ACC112 (cell line): Measurements from ENCODE around the gene DOK5.
A peak's percentile ranks its signal among the peaks of the same experiment; 100 is the strongest.

Experiments used
- H2AFZ ChIP-seq: fragments of 200-600 bp; sonication (generic); one replicate; pipeline ENCODE4 v1.6.0; 2017; ENCODE audit warnings: antibody characterized with exemption, low read length; ENCODE audit not compliant: unreplicated experiment
- H3K27ac ChIP-seq: fragments of 200-600 bp; sonication (generic); 2 replicates; pipeline ENCODE4 v1.5.1; 2014; ENCODE audit warnings: low read depth, mild to moderate bottlenecking, antibody characterized with exemption, low read length, moderate library complexity
- H3K27me3 ChIP-seq: fragments of 200-600 bp; sonication (generic); 2 replicates; pipeline ENCODE4 v1.6.1; 2014; ENCODE audit warnings: mild to moderate bottlenecking, antibody characterized with exemption, low read length, moderate library complexity, mixed read lengths; ENCODE audit not compliant: insufficient read depth
- H3K36me3 ChIP-seq: fragments of 200-600 bp; sonication (generic); 2 replicates; pipeline ENCODE4 v1.6.1; 2016; ENCODE audit warnings: mild to moderate bottlenecking, antibody characterized with exemption, low read length, moderate library complexity, mixed read lengths; ENCODE audit not compliant: insufficient read depth
- H3K4me1 ChIP-seq: fragments of 200-600 bp; sonication (generic); one replicate; pipeline ENCODE4 v1.6.1; 2016; ENCODE audit warnings: low read length, mixed read lengths; ENCODE audit not compliant: insufficient read depth, unreplicated experiment, control insufficient read depth
- H3K4me3 ChIP-seq: fragments of 200-600 bp; sonication (generic); 2 replicates; pipeline ENCODE4 v1.5.1; 2014; ENCODE audit warnings: mild to moderate bottlenecking, low read depth, low read length
- H3K79me2 ChIP-seq: fragments of 200-600 bp; sonication (generic); one replicate; pipeline ENCODE4 v1.6.0; 2016; ENCODE audit warnings: low read length; ENCODE audit not compliant: control insufficient read depth, unreplicated experiment, insufficient read depth

The DOK5 gene

DNA sequence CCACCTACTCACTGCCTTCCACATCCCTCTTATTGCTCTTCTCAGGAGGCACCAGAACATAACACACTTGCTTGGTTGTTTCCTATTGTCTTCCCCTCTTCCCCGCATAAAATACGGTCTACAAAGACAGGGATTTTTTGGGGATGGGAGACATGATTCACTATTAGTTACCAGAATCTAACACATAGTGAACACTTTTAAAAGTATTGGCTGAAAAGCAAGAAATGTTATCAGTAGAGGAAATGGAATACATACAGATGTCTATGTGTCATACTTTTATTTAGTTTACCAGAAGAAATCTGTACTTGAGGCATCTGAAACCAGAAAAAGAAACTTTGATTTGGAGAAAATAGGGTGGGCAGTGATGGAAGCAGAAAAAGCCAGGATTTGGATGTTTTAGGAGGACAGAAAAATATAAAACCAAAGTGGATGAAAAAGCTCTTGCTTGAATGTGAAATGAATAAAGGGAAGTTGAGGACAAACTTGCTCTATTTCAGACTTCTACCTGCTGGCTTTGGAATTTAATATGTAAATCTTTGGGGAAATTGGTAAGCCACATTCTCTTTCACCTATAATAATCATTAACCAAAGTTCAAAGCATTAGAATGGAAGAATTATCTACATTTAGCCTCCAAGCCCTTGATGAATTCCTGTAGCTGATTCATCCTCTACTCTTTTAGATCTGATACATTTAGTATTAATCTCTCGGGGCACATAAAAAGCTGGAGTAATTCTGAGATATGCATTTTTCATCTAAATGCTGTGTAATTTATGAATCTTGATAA, 82.6 kb downstream of the DOK5 start:
- H3K27me3 ChIP-seq: no peaks in the 10 kb centered on the region
- H2AFZ ChIP-seq: peak overlapping the region; percentile 28
- H3K27ac ChIP-seq: peak overlapping the region; percentile 62
- H3K79me2 ChIP-seq: no peaks in the 10 kb centered on the region
- H3K36me3 ChIP-seq: no peaks in the 10 kb centered on the region
- peak overlapping the region; percentile 17; the same call in 1 of the 2 replicates for H3K4me3 ChIP-seq
- peaks cover 16% of the 10 kb centered on the region for H3K4me1 ChIP-seq

DNA sequence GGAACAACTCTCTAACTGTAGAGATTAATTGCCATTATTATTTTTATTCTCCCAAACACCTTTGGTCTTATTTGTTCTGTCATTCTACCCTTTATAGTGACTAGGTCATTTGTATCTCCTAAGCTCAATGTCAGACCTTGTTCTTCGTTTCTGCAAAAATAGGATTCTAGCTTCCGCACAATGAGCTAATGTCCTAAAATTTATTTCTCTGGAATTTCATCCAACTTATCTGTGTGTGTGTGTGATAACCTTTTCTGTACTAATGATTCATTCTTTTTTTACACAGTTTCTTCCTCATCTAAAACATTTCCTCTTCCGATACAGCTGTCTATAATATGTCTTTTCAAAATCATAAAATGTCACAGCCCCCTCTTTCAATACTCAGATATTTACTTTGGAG, 84.5 kb downstream of the DOK5 start:
- Histone ChIP-seq H3K79me2 (no peaks in the 10 kb centered on the region), H3K4me3 (no peak overlapping the region), H3K27ac (no peak overlapping the region), H3K4me1 (peaks cover 16% of the 10 kb centered on the region), H3K27me3 (no peaks in the 10 kb centered on the region), H3K36me3 (no peaks in the 10 kb centered on the region), H2AFZ (no peak overlapping the region)

DNA sequence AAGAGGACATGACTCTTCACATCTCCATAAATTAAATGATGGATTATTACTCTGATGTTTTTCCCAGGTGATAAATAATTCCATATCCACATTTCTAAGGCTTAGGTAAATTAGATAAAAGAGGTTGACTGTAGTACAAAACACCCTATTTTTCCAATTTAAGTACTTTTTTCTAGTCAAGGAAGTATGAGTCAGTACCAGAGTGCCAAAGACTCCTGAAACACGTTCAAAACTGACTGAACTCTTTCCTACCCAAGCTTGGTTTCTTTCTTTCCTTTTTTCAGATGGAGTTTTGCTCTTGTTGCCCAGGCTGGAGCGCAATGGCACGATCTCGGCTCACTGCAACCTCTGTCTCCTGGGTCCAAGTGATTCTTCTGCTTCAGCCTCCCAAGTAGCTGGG, 85.0 kb downstream of the DOK5 start:
- H3K4me1 ChIP-seq: peaks cover 16% of the 10 kb centered on the region
- H2AFZ ChIP-seq: no peak overlapping the region
- no peaks in the 10 kb centered on the region for H3K27me3 ChIP-seq
- H3K4me3 ChIP-seq: no peak overlapping the region
- no peak overlapping the region for H3K27ac ChIP-seq
- H3K36me3 ChIP-seq: no peaks in the 10 kb centered on the region
- no peaks in the 10 kb centered on the region for H3K79me2 ChIP-seq

DNA sequence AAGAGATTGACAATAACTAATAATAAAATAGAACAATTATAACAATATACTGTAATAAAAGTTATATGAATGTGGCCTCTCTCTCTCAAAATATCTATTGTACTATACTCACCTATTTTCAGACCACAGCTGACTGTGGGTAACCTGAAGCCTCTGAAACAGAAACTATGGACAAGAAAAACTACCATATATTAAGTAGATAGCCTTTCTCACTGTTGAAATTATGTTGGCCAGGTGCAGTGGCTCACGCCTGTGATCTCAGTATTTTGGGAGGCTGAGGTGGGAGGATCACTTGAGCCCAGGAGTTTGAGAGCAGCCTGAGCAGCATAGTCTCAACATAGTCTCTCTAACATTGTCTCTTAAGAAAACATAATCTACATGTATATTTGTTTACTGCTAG, 89.9 kb downstream of the DOK5 start:
- no peaks in the 10 kb centered on the region for H3K4me1 ChIP-seq
- H3K36me3 ChIP-seq: no peaks in the 10 kb centered on the region
- H3K4me3 ChIP-seq: no peak overlapping the region
- no peaks in the 10 kb centered on the region for H3K27me3 ChIP-seq
- H2AFZ ChIP-seq: no peak overlapping the region
- H3K79me2 ChIP-seq: no peaks in the 10 kb centered on the region
- H3K27ac ChIP-seq: no peak overlapping the region

DNA sequence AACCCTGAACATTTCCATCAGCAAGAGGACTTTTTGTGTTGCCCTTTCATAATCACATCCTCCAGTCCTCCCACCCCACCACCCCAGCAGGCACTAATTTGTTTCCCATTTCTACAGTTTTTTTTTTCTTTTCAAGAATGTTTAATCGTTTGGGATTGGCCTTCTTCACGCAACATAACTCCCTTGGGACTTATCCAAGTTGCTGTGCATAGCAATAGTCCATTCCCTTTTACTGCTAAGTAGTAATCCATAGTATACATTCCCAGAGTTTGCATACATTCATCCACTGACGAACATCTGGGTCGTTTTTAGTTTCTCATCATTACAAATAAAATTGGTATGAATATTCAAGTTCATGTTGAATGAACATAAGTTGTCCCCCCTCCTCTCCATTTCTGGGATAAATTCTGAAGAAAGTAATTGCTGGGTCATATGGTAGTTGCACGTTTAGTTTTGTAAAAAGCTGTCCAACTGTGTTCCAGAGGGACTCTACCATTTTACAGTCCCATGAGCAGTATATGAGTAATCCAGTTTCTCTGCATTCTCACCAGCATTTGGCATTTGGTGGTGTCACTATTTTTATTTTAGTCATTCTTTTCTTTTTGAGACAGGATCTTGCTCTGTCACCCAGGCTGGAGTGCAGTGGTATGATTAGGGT, 90.8 kb downstream of the DOK5 start:
- no peak overlapping the region for H3K27ac ChIP-seq
- H3K4me1 ChIP-seq: no peaks in the 10 kb centered on the region
- no peaks in the 10 kb centered on the region for H3K27me3 ChIP-seq
- no peaks in the 10 kb centered on the region for H3K36me3 ChIP-seq
- no peak overlapping the region for H3K4me3 ChIP-seq
- no peaks in the 10 kb centered on the region for H3K79me2 ChIP-seq
- no peak overlapping the region for H2AFZ ChIP-seq

DNA sequence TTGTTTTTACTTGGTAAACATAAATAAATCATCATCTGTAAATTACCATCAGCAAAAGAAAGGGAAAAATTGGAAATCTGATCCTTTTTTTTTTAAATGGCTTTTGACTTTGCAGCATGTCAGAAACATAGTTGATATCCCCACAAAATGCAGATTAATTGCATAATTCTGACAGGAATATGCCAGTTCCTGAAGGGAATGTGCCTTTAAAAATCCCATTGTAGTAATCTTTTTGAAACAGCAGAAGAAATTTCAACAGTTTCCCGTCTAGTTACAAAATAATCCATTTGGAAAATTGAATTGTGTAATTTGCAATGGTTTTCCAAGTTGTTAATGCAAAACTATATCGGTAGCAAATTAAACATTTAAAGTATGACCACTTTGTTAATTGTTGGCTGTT, 95.2 kb downstream of the DOK5 start:
- H3K4me1 ChIP-seq: no peaks in the 10 kb centered on the region
- H3K27ac ChIP-seq: no peak overlapping the region
- no peaks in the 10 kb centered on the region for H3K79me2 ChIP-seq
- H3K36me3 ChIP-seq: no peaks in the 10 kb centered on the region
- H3K27me3 ChIP-seq: no peaks in the 10 kb centered on the region
- H2AFZ ChIP-seq: no peak overlapping the region
- H3K4me3 ChIP-seq: no peak overlapping the region

DNA sequence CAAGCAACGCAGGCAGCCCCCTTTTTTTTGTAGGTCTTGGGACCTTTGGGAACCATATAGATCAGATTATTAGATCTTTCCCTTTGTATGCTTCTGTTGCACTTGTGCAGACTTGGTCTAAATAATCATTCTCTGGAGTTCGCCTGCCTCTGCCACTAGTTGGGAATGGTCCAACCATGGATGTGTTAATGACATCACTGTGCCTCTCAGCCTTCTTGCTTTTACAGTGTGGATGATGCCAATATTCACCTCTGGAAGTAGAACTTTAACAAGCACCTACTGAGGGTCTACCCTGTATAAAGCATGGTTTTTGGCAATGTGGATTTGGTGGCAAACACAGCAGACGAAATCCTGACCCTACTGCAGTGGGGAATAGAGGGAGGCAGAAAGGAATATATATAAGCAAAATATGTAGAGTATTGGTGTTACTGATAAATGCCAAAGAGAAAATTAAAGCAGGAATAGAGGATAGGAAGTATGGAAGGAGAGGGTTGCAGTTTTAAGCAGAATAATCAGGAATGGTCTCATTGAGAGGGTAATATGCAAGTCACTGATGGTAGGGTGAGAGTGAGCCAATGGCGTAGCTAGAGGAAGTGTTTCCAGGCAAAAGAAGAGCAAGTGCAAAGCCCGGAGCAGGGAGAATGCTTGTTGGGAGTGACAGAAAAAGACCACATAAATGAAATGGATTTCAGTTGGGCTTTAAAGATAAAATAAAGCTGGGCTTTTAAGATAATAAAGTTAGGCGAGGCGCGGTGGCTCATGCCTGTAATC, 97.5 kb downstream of the DOK5 start:
- Histone ChIP-seq H3K4me3 (no peak overlapping the region), H3K27me3 (no peaks in the 10 kb centered on the region), H3K79me2 (no peaks in the 10 kb centered on the region), H3K36me3 (no peaks in the 10 kb centered on the region), H3K4me1 (no peaks in the 10 kb centered on the region), H2AFZ (no peak overlapping the region), H3K27ac (no peak overlapping the region)

DNA sequence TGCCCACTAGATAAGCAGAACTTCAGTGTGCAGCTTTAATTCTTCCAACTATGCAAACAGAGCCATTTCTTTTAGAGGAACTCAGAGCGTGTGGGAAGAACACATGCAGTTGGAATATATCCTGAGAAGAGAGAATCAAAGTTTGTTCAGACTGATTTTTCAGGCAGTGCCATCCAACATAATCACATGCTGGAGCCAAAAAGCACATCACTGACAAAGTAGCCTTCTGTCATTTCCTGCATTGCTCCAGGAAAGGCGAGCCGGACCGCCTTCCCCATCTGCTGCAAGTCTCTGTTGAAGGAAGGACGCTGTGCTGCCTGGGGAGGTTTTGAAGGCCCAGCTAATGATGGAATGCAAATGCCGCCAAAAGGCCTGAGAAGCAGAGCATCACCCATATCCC, 98.4 kb downstream of the DOK5 start:
- no peaks in the 10 kb centered on the region for H3K36me3 ChIP-seq

DNA sequence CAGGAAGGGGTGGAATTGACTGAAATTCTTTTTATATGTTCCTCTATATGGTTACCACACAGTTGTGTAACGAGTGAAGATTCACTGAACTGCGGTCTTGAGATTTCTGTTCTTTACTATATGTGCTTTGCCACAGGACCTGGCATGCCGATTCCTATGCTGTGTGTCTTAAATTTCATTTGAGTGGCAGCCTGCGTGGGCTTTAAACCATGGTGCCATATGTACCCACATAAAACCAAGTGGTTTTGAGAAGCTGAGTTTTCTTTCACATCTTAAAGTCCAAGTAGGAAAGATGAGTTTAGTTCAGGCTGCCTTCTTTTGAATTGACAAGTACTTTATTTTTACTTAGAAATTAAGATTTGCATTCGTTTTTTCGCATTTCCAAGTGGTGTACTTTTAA, 101.1 kb downstream of the DOK5 start:
- Histone ChIP-seq H3K4me3 (no peak overlapping the region), H3K27me3 (no peaks in the 10 kb centered on the region), H2AFZ (no peak overlapping the region), H3K36me3 (no peaks in the 10 kb centered on the region), H3K4me1 (no peaks in the 10 kb centered on the region), H3K27ac (no peak overlapping the region), H3K79me2 (no peaks in the 10 kb centered on the region)

More for the DNA sequence above, 98.4 kb downstream of the DOK5 start:
- no peaks in the 10 kb centered on the region for H3K27me3 ChIP-seq
- H3K4me1 ChIP-seq: no peaks in the 10 kb centered on the region
- no peaks in the 10 kb centered on the region for H3K79me2 ChIP-seq
- H3K4me3 ChIP-seq: no peak overlapping the region
- H2AFZ ChIP-seq: no peak overlapping the region
- H3K27ac ChIP-seq: no peak overlapping the region

DNA sequence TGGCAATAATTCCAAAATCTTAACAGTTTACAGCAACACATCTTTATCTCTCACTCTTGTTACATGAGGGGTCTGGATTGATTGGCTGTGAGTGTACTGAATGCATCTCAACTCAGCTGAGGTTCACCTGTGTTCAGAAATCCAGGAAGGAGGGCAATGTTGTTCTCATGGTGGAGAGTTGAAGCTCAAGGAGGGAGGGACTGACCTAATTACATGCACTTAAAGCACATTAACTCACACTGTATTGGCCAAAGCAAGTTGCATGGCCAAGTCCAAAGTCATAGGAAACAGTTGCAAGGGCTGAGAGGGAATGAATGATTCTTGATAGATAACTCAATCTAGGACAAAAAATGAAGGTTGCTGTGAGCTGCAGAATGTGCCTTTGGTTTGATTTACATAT, 102.2 kb downstream of the DOK5 start:
- H3K4me1 ChIP-seq: no peaks in the 10 kb centered on the region
- H3K4me3 ChIP-seq: no peak overlapping the region
- H3K79me2 ChIP-seq: no peaks in the 10 kb centered on the region
- no peaks in the 10 kb centered on the region for H3K27me3 ChIP-seq
- H3K27ac ChIP-seq: no peak overlapping the region
- no peaks in the 10 kb centered on the region for H3K36me3 ChIP-seq
- no peak overlapping the region for H2AFZ ChIP-seq
